ENCODE data around the gene KLHDC3. TPM values are rescaled to one million over a fixed set of nuclear protein-coding genes. Genes with fewer than 3 reads are reported as not detected.

Gene KLHDC3
- total and polyA plus RNA-seq, 9 of the 15 experiments (the other 6 are each of a cell fraction or from before 2014, with no cell fraction given), result 4.5 to 171 (median 107) TPM

DNA sequence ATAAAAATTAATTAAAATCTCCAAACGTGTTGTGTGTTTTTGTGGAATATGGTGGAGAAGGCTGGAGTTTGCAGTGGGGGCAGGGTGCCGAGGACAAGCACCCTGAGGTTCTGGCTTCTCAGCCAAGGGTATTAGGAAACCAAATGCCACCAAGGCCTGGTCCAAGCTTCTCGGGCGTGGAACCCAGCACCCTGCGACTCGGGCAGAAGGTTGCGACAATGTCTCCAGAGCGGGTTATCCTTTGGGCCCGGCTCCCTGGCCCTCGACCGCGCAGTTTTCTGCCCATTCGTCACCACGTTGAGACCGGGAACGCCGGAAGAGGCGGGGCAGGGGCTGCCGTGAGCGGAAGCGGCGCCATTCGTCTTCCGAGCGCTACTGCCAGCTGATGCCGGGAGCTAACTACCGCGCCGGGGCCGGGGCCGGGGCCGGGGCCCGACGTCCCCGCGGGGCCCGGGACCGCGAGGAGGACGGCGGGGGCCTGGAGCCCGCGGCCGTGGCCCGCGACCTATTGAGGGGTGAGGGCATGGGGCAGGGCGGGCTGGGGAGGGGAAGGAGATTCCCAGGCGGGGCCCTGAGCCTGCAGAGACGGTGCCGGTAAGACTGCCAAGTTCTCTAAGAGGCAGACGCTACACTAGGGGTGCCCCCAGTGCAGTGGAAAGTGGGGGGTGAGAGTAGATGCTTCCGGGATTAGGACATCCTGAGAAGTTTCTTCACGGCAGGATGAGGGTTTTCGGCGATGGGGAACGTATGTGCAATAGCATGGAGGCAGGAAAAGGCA is 7.4 kb downstream of the KLHDC3 start, which contains the start of gene RRP36 (continued):
- TF ChIP-seq HES1 (IDR thresholded peaks at IDR 0.05; ENCODE audit: low read depth) (no peak), GABPB2 (CRISPR knock-in tag; conservative IDR thresholded peaks at IDR 0.05) (peak; percentile 54; the same call in 1 of the 2 replicates), CREM (IDR thresholded peaks at IDR 0.05; ENCODE audit: low read depth) (peak; percentile 86), FOXM1 (IDR thresholded peaks at IDR 0.05; ENCODE audit: low read depth) (no peak), FOXM1 (CRISPR knock-in tag; IDR thresholded peaks at IDR 0.05; ENCODE audit: low read depth) (no peak), POLR2H (tag; IDR thresholded peaks at IDR 0.05; ENCODE audit: low read depth) (peak; percentile 46; the same call in 1 of the 2 replicates), ZHX1 (conservative IDR thresholded peaks at IDR 0.05; ENCODE audit: low read length) (no peak), ZNF280A (IDR thresholded peaks at IDR 0.05; ENCODE audit: low read depth, partially characterized antibody) (no peak), POLR2B (IDR thresholded peaks at IDR 0.05; ENCODE audit: low read depth, partially characterized antibody) (peak; percentile 47), ZNF280B (CRISPR knock-in tag; IDR thresholded peaks at IDR 0.05) (0 out of 2 replicates have a peak, but pooled peaks have one; percentile 22), TAL1 (IDR thresholded peaks at IDR 0.05) (no peak)
- TF ChIP-seq, protein P1, sequence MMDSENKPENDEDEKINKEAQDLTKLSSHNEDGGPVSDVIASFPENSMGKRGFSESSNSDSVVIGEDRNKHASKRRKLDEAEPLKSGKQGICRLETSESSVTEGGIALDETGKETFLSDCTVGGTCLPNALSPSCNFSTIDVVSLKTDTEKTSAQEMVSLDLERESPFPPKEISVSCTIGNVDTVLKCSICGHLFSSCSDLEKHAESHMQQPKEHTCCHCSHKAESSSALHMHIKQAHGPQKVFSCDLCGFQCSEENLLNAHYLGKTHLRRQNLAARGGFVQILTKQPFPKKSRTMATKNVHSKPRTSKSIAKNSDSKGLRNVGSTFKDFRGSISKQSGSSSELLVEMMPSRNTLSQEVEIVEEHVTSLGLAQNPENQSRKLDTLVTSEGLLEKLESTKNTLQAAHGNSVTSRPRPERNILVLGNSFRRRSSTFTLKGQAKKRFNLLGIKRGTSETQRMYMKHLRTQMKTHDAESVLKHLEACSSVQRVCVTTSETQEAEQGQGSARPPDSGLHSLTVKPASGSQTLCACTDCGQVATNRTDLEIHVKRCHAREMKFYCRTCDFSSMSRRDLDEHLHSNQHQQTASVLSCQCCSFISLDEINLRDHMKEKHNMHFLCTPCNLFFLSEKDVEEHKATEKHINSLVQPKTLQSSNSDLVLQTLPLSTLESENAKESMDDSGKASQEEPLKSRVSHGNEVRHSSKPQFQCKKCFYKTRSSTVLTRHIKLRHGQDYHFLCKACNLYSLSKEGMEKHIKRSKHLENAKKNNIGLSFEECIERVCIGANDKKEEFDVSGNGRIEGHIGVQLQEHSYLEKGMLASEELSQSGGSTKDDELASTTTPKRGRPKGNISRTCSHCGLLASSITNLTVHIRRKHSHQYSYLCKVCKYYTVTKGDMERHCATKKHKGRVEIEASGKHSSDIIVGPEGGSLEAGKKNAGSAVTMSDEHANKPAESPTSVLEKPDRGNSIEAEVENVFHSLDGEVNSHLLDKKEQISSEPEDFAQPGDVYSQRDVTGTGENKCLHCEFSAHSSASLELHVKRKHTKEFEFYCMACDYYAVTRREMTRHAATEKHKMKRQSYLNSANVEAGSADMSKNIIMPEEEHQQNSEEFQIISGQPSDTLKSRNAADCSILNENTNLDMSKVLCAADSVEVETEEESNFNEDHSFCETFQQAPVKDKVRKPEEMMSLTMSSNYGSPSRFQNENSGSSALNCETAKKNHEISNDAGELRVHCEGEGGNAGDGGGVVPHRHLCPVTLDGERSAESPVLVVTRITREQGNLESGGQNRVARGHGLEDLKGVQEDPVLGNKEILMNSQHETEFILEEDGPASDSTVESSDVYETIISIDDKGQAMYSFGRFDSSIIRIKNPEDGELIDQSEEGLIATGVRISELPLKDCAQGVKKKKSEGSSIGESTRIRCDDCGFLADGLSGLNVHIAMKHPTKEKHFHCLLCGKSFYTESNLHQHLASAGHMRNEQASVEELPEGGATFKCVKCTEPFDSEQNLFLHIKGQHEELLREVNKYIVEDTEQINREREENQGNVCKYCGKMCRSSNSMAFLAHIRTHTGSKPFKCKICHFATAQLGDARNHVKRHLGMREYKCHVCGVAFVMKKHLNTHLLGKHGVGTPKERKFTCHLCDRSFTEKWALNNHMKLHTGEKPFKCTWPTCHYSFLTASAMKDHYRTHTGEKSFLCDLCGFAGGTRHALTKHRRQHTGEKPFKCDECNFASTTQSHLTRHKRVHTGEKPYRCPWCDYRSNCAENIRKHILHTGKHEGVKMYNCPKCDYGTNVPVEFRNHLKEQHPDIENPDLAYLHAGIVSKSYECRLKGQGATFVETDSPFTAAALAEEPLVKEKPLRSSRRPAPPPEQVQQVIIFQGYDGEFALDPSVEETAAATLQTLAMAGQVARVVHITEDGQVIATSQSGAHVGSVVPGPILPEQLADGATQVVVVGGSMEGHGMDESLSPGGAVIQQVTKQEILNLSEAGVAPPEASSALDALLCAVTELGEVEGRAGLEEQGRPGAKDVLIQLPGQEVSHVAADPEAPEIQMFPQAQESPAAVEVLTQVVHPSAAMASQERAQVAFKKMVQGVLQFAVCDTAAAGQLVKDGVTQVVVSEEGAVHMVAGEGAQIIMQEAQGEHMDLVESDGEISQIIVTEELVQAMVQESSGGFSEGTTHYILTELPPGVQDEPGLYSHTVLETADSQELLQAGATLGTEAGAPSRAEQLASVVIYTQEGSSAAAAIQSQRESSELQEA (IDR thresholded peaks at IDR 0.05; ENCODE audit: low read depth), result no peak
